Chondrocyte (in vitro differentiated cells): ENCODE measurements around the gene RHEB. TPM values are rescaled to one million over a fixed set of nuclear protein-coding genes. Genes with fewer than 3 reads are reported as not detected.

Source experiments
- DNase-seq: peaks from one replicate; pipeline ENCODE4 v3.0.0; 2021; ENCODE audit warnings: mixed read lengths, low spot score
- H3K27ac Mint-ChIP-seq: one replicate; pipeline ENCODE4 v1.8.0; 2021; ENCODE audit warnings: mild to moderate bottlenecking, moderate library complexity, mixed read lengths; ENCODE audit not compliant: unreplicated experiment
- H3K27me3 Mint-ChIP-seq: 2 replicates; pipeline ENCODE4 v1.8.0; 2021; ENCODE audit warnings: low read depth, mixed read lengths
- H3K36me3 Mint-ChIP-seq: 2 replicates; pipeline ENCODE4 v1.8.0; 2021; ENCODE audit warnings: low read depth, mixed read lengths
- H3K4me1 Mint-ChIP-seq: 2 replicates; pipeline ENCODE4 v1.8.0; 2021; ENCODE audit warnings: low read depth, mild to moderate bottlenecking, mixed read lengths
- H3K4me3 Mint-ChIP-seq: one replicate; pipeline ENCODE4 v1.8.0; 2021; ENCODE audit warnings: mild to moderate bottlenecking, moderate library complexity, mixed read lengths; ENCODE audit not compliant: unreplicated experiment
- H3K9me3 Mint-ChIP-seq: 2 replicates; pipeline ENCODE4 v1.8.0; 2021; ENCODE audit warnings: low read depth, mixed read lengths
- CTCF ChIP-seq: fragments of 200-600 bp; sonication (generic); IDR thresholded peaks from 2 replicates; pipeline ENCODE4 v1.5.0; 2021; ENCODE audit warnings: antibody characterized with exemption, mild to moderate bottlenecking, moderate library complexity
- total RNA-seq: library from RNA; stranded (reverse); gene quantifications from 3 replicates; pipeline ENCODE4 v1.2.1, GENCODE V29; 2021

RHEB gene
- total RNA-seq, 1 donor from 2014 or later = 126 TPM

GRCh38 chr7:151427705-151428377, 91.9 kb downstream of the RHEB start:
- DNase-seq = no peak
- H3K27ac Mint-ChIP-seq = peak overlapping the region; percentile 63
- no peak for TF ChIP-seq CTCF
- H3K9me3 Mint-ChIP-seq = no peaks in the 10 kb centered on the region
- no peaks in the 10 kb centered on the region for H3K27me3 Mint-ChIP-seq
- H3K4me1 Mint-ChIP-seq = peaks cover 40% of the 10 kb centered on the region
- H3K36me3 Mint-ChIP-seq = no peaks in the 10 kb centered on the region
- no peak overlapping the region for H3K4me3 Mint-ChIP-seq

- no peak for DNase-seq
- peaks cover 3% of the 10 kb centered on the region for H3K36me3 Mint-ChIP-seq
- no peak for TF ChIP-seq CTCF
- H3K27ac Mint-ChIP-seq = peak overlapping the region; percentile 85
- peaks cover 2% of the 10 kb centered on the region for H3K27me3 Mint-ChIP-seq
- H3K4me3 Mint-ChIP-seq = no peak overlapping the region
- H3K4me1 Mint-ChIP-seq = peaks cover 40% of the 10 kb centered on the region
- H3K9me3 Mint-ChIP-seq = peaks cover 3% of the 10 kb centered on the region
Measured at GRCh38 chr7:151426904-151427704, 92.6 kb downstream of the RHEB start.

- peaks cover 40% of the 10 kb centered on the region for H3K4me1 Mint-ChIP-seq
- peaks cover 8% of the 10 kb centered on the region for H3K9me3 Mint-ChIP-seq
- H3K27ac Mint-ChIP-seq = peak overlapping the region; percentile 85
- no peak overlapping the region for H3K4me3 Mint-ChIP-seq
- H3K36me3 Mint-ChIP-seq = peaks cover 6% of the 10 kb centered on the region
- no peak for TF ChIP-seq CTCF
- peaks cover 4% of the 10 kb centered on the region for H3K27me3 Mint-ChIP-seq
- DNase-seq = no peak
Measured at GRCh38 chr7:151426441-151426903, 93.2 kb downstream of the RHEB start.

GRCh38 chr7:151425670-151426440, 93.8 kb downstream of the RHEB start:
- H3K27me3 Mint-ChIP-seq = peaks cover 4% of the 10 kb centered on the region
- peaks cover 40% of the 10 kb centered on the region for H3K4me1 Mint-ChIP-seq
- DNase-seq = no peak
- no peak for TF ChIP-seq CTCF
- H3K9me3 Mint-ChIP-seq = peaks cover 8% of the 10 kb centered on the region
- peak overlapping the region; percentile 85 for H3K27ac Mint-ChIP-seq
- no peak overlapping the region for H3K4me3 Mint-ChIP-seq
- peaks cover 6% of the 10 kb centered on the region for H3K36me3 Mint-ChIP-seq

GRCh38 chr7:151424799-151425198, 94.9 kb downstream of the RHEB start:
- Mint-ChIP-seq H3K4me1 (peaks cover 38% of the 10 kb centered on the region), H3K36me3 (peaks cover 11% of the 10 kb centered on the region), H3K4me3 (no peak overlapping the region), H3K9me3 (peaks cover 16% of the 10 kb centered on the region), H3K27me3 (peaks cover 7% of the 10 kb centered on the region), H3K27ac (peak overlapping the region; percentile 36)
- TF ChIP-seq CTCF = no peak
- no peak for DNase-seq
